GM10266 (cell line): Measurements from ENCODE around the gene KMT2A.
A peak's percentile ranks its signal among the peaks of the same experiment; 100 is the strongest.
"Not testable (repeated sequence)": the region's sequence is repeated elsewhere in the genome, so short reads cannot be mapped to it uniquely, and the experiment has no call there.

Experiments
- DNase-seq: peaks from one replicate; pipeline ENCODE4 v3.0.0; 2012; ENCODE audit errors: extremely low spot score
- TF ChIP-seq, protein P1 (sequence below): IDR thresholded peaks from 2 replicates; pipeline ENCODE4 v1.5.1; 2012; ENCODE audit warnings: mild to moderate bottlenecking, low read depth; ENCODE audit not compliant: control insufficient read depth, insufficient read depth; ENCODE audit errors: missing control alignments

Gene KMT2A

DNA sequence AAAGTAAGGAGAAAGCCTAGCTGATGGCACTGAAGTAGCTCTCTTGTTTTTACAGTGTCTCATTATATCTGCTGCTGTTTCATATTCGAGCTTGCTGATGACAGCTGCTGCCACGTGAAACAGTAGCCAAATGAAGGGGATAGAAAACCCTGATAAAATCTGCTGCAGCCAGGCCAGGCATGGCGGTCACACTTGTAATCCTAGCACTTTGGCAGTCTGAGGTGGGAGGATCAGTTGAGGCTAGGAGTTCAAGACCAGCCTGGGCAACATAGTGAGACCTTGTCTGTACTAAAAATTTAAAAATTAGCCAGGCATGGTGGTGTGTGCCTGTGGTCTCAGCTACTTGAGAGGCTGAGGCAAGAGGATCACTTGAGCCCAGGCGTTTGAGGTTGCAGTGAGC, 116.0 kb downstream of the KMT2A start:
- TF ChIP-seq, protein P1, sequence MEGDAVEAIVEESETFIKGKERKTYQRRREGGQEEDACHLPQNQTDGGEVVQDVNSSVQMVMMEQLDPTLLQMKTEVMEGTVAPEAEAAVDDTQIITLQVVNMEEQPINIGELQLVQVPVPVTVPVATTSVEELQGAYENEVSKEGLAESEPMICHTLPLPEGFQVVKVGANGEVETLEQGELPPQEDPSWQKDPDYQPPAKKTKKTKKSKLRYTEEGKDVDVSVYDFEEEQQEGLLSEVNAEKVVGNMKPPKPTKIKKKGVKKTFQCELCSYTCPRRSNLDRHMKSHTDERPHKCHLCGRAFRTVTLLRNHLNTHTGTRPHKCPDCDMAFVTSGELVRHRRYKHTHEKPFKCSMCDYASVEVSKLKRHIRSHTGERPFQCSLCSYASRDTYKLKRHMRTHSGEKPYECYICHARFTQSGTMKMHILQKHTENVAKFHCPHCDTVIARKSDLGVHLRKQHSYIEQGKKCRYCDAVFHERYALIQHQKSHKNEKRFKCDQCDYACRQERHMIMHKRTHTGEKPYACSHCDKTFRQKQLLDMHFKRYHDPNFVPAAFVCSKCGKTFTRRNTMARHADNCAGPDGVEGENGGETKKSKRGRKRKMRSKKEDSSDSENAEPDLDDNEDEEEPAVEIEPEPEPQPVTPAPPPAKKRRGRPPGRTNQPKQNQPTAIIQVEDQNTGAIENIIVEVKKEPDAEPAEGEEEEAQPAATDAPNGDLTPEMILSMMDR: no peak
- DNase-seq: no peak

DNA sequence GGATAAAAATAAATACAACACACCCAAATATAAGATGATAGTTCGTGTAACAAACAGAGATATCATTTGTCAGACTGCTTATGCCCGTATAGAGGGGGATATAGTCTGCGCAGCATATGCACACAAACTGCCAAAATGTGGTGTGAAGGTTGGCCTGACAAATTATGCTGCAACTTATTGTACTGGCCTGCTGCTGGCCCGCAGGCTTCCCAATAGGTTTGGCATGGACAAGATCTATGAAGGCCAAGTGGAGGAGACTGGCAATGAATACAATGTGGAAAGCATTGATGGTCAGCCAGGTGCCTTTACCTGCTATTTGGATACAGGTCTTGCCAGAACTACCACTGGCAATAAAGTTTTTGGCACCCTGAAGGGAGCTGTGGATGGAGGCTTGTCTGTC, 124.5 kb downstream of the KMT2A start:
- no peak for DNase-seq
- TF ChIP-seq, protein P1: no peak

DNA sequence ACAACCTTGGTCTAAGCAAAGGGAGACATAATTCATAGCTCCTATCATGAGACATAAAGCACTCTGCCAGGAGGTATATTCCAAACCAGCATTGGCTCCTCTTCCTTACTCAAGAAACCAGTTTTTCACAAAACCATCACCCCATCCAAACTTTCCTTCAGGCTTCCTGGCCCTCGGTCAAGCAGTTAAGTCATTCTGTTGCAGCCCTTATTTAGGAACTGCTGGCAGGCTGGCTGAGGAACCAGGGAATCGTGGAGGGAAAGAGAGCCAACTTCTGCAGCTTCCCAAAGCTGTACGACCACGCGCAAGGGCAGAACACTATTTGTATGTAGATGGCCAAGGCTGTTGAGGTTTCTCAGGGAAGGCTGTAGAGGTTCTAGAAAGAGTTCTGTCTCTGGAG, 128.8 kb downstream of the KMT2A start:
- TF ChIP-seq, protein P1: no peak
- DNase-seq: no peak

GRCh38 chr11:118569670-118570069, 133.4 kb downstream of the KMT2A start:
- DNase-seq: no peak
- TF ChIP-seq, protein P1: no peak

DNA sequence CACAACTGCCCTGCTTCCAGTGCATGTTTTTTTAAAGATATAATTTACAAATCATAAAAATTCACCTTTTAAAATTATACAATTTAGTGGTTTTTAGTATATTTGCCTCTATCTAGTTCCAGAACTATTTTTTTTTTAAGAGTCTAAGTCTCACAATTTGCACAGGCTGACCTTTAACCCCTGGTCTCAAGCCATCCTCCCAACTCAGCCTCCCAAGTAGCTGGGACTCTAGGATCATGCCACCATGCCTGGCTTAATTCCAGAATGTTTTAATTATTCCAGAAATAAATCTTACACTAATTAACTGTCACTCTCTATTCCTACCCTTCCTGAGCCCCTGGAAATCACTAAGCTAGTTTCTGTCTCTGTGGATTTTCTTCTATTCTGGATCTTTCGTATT, 134.5 kb downstream of the KMT2A start:
- TF ChIP-seq, protein P1: no peak
- DNase-seq: no peak

DNA sequence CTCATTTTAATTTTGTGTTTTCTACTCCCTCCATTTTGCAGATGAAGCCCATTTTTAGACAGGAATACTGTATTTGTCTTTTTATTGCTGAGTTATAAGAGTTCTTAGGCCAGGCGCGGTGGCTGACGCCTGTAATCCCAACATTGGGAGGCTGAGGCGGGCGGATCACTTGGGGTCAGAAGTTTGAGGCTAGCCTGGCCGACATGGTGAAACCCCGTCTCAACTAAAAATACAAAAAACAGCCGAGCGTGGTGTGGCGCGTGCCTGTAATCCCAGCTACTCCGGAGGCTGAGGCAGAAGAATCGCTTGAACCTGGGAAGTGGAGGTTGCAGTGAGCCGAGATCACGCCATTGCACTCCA, 135.4 kb downstream of the KMT2A start:
- not testable (repeated sequence) for DNase-seq

DNA sequence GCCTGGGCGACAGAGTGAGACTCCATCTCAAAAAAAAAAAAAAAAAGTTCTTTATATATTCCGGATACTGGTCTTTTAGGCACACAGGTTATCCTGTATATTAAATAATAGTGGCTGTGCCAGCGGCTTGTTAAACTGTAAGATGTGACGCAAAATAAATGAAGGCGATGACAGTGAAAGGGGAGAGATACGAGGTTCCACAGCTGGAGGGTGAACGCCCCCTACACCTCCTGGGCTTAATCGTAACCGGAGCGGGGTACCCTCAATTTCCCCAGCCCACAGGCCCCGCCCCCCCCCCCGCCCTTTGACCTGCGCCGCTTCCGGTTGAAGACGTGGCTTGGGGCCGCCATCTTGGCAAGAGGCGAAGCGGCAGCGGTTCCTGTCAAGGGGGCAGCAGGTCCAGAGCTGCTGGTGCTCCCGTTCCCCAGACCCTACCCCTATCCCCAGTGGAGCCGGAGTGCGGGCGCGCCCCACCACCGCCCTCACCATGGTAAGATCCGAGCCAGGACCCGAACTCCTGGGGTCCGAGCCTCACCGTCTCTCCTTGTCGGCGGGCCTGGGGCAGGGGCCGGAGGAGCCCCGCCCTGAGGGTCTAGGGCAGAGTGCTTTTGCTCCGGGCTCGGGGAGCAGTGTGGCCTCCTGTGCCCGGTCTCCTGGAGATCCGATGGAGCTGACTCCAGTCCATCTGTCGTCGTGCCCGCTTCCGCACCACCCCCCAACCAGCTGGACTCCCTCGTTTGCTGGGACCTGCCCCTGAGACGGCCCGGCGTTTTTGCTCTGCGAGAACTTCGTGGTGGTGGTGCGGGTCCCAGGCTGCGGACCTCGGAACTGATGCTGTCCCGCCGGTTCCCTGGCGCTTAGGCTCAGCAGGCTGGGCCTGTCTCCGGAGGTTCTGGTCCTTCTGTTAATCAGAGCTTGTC, 136.0 kb downstream of the KMT2A start, which contains the start of gene ARCN1:
ARCN1 (plus strand) TSS at position 349 of the 920 bp plus-strand sequence; CDS start at position 488, 139 bp downstream.
- TF ChIP-seq, protein P1: no peak
- peak; percentile 84 for DNase-seq
